Erythroblast (primary cell): Measurements from ENCODE around the gene SIGLEC10.
"Not testable (repeated sequence)": the region's sequence is repeated elsewhere in the genome, so short reads cannot be mapped to it uniquely, and the experiment has no call there.

Experiments used
- DNase-seq, 2 experiments: peaks; one replicate each; lab custom pipeline; 2025; lab: John Stamatoyannopoulos, UW
- GATA1 ChIP-seq: IDR thresholded peaks from 2 replicates; pipeline ENCODE4 v1.6.1; 2011; ENCODE audit warnings: low read depth, mild to moderate bottlenecking, control low read depth, low read length, moderate library complexity
- POLR2A ChIP-seq: IDR thresholded peaks from 2 replicates; pipeline ENCODE4 v1.6.1; 2011; ENCODE audit warnings: mild to moderate bottlenecking, low read length

SIGLEC10 gene

DNA sequence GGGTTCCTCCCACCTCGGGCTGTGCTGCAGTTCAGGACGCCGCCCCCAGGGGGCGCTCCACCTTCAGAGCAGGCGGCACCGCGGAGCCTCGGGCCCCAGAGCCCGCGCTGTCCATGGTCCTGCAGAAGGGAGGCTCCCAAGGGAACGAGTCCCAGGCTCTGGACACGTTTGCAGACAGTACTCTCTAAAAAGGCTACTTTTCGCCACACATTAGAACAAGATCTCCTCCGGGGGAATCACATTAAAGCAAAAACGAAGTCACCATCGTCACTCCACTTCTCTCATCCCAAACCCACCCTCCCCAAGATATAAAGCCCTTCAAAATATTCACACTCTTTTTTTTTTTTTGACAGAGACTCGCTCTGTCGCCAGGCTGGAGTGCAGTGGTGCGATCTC lies 4.6 kb upstream of the SIGLEC10 start:
- no peak for TF ChIP-seq GATA1
- no peak for TF ChIP-seq POLR2A

GRCh38 chr19:51421229-51422052 lies 4.0 kb upstream of the SIGLEC10 start:
- TF ChIP-seq POLR2A, result no peak
- no peak for TF ChIP-seq GATA1
- no peak for DNase-seq

More for the DNA sequence above, 4.6 kb upstream of the SIGLEC10 start:
- peak; percentile 82 to 91 for DNase-seq

GRCh38 chr19:51420511-51420910 lies 3.1 kb upstream of the SIGLEC10 start:
- not testable (repeated sequence) for DNase-seq

- TF ChIP-seq POLR2A (no peak), GATA1 (no peak)
- no peak for DNase-seq
Observed at GRCh38 chr19:51418707-51419106, 1.3 kb upstream of the SIGLEC10 start.

GRCh38 chr19:51417810-51418157 lies 342 bp upstream of the SIGLEC10 start:
- no peak for DNase-seq
- TF ChIP-seq POLR2A, result no peak
- no peak for TF ChIP-seq GATA1

GRCh38 chr19:51416422-51416821 lies 1.0 kb downstream of the SIGLEC10 start:
- not testable (repeated sequence) for DNase-seq

GRCh38 chr19:51415187-51415586 lies 2.3 kb downstream of the SIGLEC10 start:
- TF ChIP-seq GATA1 (no peak), POLR2A (no peak)
- no peak for DNase-seq

DNA sequence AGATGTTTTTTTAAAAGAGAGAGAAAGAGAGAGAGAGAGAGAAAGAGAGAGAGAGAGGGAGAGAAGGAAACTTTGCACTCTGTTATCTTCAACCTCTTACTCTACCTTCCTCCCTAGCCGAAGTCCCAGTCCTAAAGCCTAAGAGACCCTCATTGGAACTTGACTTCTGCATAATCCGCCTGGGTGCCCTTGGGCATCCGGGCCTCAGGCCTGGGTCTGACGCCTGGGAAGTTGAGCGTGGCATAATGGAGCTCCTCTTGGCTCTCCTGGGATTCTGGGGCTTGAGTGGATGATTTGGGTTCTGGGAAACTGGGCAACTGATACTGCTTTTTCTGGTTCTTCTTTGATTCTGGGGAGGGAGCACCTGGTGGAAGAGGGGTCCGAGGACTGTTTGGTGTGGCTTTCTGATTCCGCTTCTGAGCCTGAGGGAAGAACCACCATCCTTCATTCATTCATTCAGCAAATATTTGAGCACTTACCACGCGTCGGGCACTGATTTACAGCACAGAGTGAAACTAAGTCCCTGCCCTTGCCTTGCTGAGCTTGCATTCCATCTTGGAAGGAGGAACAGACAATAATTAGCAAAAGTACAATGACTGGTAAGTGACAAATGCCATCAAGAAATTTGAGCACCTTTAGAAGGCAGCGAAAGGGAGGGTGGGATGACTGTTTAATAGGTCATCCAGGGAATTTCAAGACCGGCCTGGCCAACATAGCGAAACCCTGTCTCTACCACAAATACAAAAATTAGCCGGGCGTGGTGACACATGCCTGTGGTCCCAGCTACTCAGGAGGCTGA lies 6.3 kb downstream of the SIGLEC10 start:
- DNase-seq, result no peak
- no peak for TF ChIP-seq GATA1
- TF ChIP-seq POLR2A, result no peak

DNA sequence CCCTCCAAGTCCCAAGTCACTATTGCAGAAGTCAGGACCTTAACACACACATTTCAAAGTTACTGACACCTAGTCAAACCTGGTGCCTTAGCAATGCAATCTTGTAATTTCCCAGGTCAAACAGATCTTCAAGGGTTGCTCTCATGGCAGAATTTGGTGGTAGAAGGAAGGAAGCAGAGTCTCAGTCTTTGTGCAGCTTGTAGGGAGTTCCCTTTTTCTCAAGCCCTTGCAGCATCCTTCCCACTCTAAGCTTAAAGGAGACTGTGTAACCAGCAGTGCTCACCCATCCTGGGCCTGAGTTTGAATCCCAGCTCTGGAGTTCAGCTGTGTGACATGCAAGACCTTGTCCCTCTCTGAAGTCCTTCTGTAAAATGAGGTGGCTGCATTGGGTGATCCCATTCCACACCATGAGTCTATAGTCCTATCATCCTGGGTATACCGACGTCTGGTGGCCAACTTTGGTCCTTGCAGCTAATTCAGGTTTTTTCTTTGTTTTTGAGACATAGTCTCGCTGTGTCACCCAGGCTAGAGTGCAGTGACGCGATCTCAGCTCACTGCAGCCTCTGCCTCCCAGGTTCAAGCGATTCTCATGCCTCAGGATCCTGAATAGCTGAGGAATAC lies 9.8 kb downstream of the SIGLEC10 start:
- DNase-seq, result peak; percentile 49 to 71
- TF ChIP-seq GATA1, result no peak
- TF ChIP-seq POLR2A, result no peak

DNA sequence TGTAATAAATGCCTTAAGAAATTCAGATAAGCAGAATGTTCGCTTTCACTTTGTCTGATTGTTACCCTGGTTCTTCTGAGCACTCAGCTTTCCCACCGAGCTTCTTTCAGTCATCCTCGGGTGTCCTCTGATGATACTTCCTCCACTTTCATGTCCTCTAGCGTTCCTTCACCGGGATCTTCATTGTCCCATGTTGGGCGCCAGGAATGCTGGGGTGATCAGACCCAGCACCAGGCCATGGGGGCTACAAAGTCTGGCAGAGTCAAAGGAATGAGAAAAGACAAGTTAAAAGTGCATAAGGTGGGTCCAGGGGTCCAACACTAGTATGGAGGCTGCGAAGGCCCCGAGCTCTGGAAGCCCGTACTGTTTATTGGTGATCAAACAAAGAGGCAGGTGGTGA lies 15.3 kb downstream of the SIGLEC10 start:
- no peak for DNase-seq

GRCh38 chr19:51399936-51400335 lies 17.5 kb downstream of the SIGLEC10 start:
- not testable (repeated sequence) for DNase-seq

More for the DNA sequence above, 15.3 kb downstream of the SIGLEC10 start:
- TF ChIP-seq POLR2A, result no peak
- no peak for TF ChIP-seq GATA1

- TF ChIP-seq POLR2A (no peak), GATA1 (no peak)
- no peak for DNase-seq
Observed at GRCh38 chr19:51399231-51399630, 18.2 kb downstream of the SIGLEC10 start.

- TF ChIP-seq GATA1, result no peak
- TF ChIP-seq POLR2A, result no peak
- peak; percentile 26 to 43 for DNase-seq
Observed at GRCh38 chr19:51398096-51398704, 19.2 kb downstream of the SIGLEC10 start.

DNA sequence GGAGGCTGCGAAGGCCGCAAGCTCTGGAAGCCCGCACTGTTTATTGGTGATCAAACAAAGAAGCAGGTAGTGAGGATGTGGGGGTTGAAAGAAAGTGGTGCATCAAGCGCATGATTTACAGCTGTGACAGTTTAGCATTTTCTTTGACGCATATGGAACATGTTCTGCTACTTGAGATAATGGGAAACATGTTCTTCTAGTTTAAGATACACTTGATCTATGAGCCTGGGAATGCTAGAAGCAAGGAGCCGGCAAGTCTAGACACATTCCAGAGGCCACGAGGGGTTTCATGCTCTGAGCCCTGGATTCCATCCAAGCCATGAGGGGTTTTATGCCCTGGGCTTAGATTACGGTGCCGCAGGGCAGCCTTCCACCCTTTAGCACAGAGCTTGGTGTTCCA lies 20.0 kb downstream of the SIGLEC10 start:
- DNase-seq, result not testable (repeated sequence)

- TF ChIP-seq POLR2A (no peak), GATA1 (no peak)
Observed at GRCh38 chr19:51396175-51396574, 21.3 kb downstream of the SIGLEC10 start.

More at GRCh38 chr19:51396175-51396574, 21.3 kb downstream of the SIGLEC10 start:
- DNase-seq, result no peak
